Uterus (tissue), 2 donors: ENCODE results near the gene ADAMTS19.

Source experiments
- POLR2A ChIP-seq, 2 donors: fragments of 450-650 bp; IDR thresholded peaks; one replicate each; pipeline ENCODE4 v1.6.1; 2016; ENCODE audit warnings: antibody characterized with exemption in 2 of 2, mild to moderate bottlenecking in 1 of 2, moderate library complexity in 1 of 2
- TF ChIP-seq, protein P1 (sequence below), 4 experiments: fragments of 200-600 bp in 2 of 4; fragments of 450-650 bp in 2 of 4; sonication (generic) in 2 of 4; IDR thresholded peaks; one replicate each; pipeline ENCODE4 v1.5.1; 2016 to 2019; ENCODE audit warnings: antibody characterized with exemption in 4 of 4, mild to moderate bottlenecking in 2 of 4, moderate library complexity in 1 of 4

GRCh38 chr5:129696636-129697035 lies 236.5 kb downstream of the ADAMTS19 start:
- TF ChIP-seq, protein P1, sequence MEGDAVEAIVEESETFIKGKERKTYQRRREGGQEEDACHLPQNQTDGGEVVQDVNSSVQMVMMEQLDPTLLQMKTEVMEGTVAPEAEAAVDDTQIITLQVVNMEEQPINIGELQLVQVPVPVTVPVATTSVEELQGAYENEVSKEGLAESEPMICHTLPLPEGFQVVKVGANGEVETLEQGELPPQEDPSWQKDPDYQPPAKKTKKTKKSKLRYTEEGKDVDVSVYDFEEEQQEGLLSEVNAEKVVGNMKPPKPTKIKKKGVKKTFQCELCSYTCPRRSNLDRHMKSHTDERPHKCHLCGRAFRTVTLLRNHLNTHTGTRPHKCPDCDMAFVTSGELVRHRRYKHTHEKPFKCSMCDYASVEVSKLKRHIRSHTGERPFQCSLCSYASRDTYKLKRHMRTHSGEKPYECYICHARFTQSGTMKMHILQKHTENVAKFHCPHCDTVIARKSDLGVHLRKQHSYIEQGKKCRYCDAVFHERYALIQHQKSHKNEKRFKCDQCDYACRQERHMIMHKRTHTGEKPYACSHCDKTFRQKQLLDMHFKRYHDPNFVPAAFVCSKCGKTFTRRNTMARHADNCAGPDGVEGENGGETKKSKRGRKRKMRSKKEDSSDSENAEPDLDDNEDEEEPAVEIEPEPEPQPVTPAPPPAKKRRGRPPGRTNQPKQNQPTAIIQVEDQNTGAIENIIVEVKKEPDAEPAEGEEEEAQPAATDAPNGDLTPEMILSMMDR (IDR thresholded peaks at IDR 0.05), result no peak
- no peak for TF ChIP-seq POLR2A (IDR thresholded peaks at IDR 0.05)
